Posterior vena cava (tissue), 2 donors: ENCODE data around the gene NUDT7. TPM values are rescaled to one million over a fixed set of nuclear protein-coding genes. Genes with fewer than 3 reads are reported as not detected.

Source experiments
- total RNA-seq, 2 donors: library from RNA; stranded (reverse); fragmentation: NEBNext Ultra II Directional; extraction: Animal tissue kit (Norgen Biotek cat#: 25700); gene quantifications; one replicate each; pipeline ENCODE4 v1.2.1, GENCODE V29; 2021
- donor health status: DM: yes; HTN: yes; CAD: no.
- donor health status: DM: yes; HTN: yes; CAD: no.

The NUDT7 gene
- total RNA-seq, 2 donors from 2014 or later, result 3.7 to 5.6 TPM

Other genes with a start within 250 kb of the NUDT7 start
- under 1 TPM; 0.23 to 0.33 TPM for gene VAT1L, start 66.0 kb downstream of the NUDT7 start, total RNA-seq